Measurements from ENCODE around the gene MTMR6.
A peak's percentile ranks its signal among the peaks of the same experiment; 100 is the strongest.
"Not testable (repeated sequence)": the region's sequence is repeated elsewhere in the genome, so short reads cannot be mapped to it uniquely, and the experiment has no call there.

MTMR6 gene

GRCh38 chr13:25286969-25287961 lies at the start of gene MTMR6:
MTMR6 (minus strand) TSS chr13:25287488; CDS start chr13:25287247, 241 bp downstream.
- peak; percentile 99 for DNase-seq

DNA sequence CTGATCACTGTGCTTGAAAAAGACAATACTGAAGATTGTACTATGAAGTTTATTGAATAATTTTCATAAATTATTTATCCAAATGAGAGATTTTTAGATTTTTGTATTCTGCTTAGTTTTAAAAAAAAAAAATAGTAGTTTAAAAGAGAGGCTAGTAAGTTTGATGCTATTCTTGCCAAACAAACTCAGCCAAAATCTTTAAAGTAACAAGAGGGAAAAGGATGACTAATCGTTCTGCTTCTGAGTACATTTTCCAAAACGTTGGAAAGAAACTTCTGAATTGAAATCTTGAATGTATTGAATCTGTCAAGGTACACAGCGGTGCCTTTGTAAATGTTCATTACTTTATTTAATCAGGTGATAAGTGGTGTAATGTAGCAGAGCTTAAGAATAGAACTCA lies 48.6 kb upstream of the MTMR6 start:
- no peak for DNase-seq

GRCh38 chr13:25330541-25330940 lies 43.3 kb upstream of the MTMR6 start:
- DNase-seq: no peak

DNA sequence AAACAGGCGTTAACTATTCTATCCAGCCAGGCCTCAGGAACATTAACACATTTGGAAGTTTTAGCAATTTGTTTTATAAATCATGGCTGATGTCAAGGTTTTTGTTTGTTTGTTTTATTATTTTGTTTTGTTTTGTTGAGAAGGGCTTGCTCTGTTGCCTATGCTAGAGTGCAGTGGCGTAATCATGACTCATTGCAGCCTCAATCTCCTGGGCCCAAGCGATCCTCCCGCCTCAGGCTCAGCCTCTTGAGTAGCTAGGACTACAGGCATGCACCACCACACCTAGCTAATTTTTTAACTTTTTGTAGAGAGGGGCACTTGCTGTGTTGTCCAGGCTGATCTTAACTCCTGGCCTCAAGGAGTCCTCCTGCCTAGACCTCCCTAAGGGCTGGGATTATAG lies 42.4 kb upstream of the MTMR6 start:
- DNase-seq: no peak

DNA sequence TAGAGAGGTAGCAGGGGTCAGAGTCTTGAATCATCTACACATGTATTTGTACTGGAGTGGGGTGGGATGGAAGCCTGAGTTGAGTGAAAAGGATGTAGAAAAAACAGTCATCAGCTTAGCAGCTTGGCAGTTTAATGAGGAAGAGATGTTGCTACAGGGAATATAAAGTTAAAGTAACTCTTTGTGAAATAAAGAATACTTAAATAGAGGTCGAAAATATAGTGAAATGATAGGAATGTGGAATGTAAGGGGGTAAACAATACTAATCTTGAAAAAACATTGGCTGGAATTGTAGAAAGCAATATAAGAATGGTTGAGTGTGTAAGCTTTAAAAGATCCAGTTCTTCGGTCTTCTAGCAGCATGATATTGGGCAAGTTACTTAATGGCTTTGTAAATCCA lies 36.8 kb upstream of the MTMR6 start:
- DNase-seq: no peak

- DNase-seq: no peak
Observed at GRCh38 chr13:25319771-25320170, 32.5 kb upstream of the MTMR6 start.

DNA sequence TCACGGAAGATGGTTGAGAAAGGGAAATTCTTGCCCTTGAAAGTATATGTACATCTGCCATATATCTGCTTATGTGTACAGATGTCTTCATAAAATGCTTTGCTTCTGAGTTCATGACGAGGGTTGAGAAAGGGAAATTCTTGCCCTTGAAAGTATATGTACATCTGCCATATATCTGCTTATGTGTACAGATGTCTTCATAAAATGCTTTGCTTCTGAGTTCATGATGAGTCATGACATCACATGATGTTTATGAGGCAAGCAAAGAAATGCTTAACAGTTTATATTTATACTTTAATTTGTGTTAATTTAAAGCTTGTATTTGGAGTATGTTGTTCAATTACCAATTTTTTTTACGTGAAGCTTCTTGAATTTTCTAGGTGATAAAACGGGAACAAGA lies 31.7 kb upstream of the MTMR6 start:
- DNase-seq: not testable (repeated sequence)

DNA sequence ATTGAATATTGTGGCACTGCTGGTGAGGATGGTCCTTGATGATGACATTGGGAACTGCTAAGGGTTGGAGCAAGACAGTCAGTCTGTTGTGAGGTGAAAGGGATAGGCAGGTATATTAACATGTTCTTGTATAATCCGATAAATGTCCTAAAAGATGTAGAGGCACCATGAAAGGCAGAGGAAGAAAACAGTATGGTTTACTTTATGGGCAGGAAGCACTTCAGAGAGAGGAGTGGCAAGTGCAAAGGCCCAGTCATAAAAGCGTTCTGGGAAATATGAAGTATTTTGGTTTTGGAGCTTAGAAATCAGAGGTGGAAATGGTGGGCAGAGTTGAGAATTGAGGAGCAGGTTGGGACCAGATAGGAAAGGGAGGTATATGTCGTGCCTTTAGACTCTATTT lies 23.6 kb upstream of the MTMR6 start:
- DNase-seq: no peak

GRCh38 chr13:25306671-25307464 lies 19.6 kb upstream of the MTMR6 start:
- DNase-seq: no peak

GRCh38 chr13:25302121-25302520 lies 14.8 kb upstream of the MTMR6 start:
- DNase-seq: no peak

DNA sequence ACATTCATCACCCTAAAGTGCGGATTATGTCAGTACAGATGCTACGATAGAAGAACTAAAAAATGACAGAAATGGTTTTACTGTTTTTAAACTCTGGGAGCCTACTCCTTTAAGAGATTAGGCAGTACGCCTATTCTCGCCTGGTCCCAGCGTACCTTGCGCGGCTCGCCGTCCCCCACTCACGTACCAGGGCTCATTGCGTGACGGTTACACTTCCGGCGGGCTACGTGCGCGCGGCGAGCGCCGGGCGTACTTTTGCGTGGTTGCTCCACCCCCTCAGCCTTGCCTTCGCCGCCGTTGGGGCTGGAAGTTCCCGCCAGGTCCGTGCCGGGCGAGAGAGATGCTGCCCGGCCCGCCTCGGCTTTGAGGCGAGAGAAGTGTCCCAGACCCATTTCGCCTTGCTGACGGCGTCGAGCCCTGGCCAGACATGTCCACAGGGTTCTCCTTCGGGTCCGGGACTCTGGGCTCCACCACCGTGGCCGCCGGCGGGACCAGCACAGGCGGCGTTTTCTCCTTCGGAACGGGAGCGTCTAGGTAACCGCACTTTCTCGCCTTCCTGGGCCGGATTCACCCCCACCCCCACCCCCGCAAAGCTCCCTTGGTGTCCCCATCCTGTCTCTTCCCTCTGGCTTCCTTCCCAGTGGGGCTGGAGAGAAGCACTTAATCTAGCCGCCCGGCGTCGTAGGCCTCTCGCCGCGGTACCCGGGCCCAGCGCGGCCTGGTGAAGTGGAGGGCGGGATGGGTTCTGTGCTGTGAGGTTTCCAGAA lies 14.2 kb upstream of the MTMR6 start, which contains the start of gene NUP58:
Gene NUP58, plus strand, starts transcription at position 279 of the 767 bp plus-strand sequence. Its CDS starts 149 bp downstream, at position 428.
- peak; percentile 95 for DNase-seq

DNA sequence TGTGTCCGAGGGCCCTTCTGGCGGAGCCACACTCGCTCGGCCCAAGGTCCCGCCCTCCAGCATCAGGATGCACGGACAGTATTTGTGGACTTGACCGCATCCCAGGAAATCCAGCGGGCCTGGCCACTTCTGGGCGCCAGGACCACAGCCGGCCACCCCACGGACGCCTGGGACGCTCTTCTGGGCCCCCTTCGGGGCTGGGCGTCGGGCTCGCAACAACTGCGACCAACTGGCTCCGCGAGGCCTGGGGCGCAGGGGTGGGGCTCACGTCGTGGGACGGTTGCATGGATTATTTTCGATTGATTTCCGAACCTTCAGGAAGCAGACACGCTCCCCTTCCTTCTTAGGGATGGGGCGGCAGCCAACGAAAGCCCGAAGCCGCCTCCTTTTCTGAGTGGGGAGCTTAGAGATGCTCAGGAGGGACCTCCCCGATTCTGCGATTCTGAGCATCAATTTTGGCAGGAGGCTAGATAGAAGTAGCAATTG lies 13.6 kb upstream of the MTMR6 start:
- DNase-seq: peak; percentile 87

- DNase-seq: peak; percentile 27
Observed at GRCh38 chr13:25295701-25296100, 8.4 kb upstream of the MTMR6 start.

GRCh38 chr13:25295228-25295627 lies 7.9 kb upstream of the MTMR6 start:
- DNase-seq: no peak

GRCh38 chr13:25292301-25292700 lies 5.0 kb upstream of the MTMR6 start:
- no peak for DNase-seq

- DNase-seq: no peak
Observed at GRCh38 chr13:25291691-25292090, 4.4 kb upstream of the MTMR6 start.

GRCh38 chr13:25288966-25289365 lies 1.7 kb upstream of the MTMR6 start:
- DNase-seq: no peak

- DNase-seq: no peak
Observed at GRCh38 chr13:25286308-25286968, 850 bp downstream of the MTMR6 start.

GRCh38 chr13:25281935-25282332 lies 5.4 kb downstream of the MTMR6 start:
- no peak for DNase-seq

GRCh38 chr13:25281193-25281934 lies 5.9 kb downstream of the MTMR6 start:
- DNase-seq: no peak

GRCh38 chr13:25280396-25280795 lies 6.9 kb downstream of the MTMR6 start:
- DNase-seq: no peak
